GM23338 (cell line): Measurements from ENCODE around the gene GCLM. TPM values are rescaled to one million over a fixed set of nuclear protein-coding genes. Genes with fewer than 3 reads are reported as not detected.
"Not testable (repeated sequence)": the region's sequence is repeated elsewhere in the genome, so short reads cannot be mapped to it uniquely, and the experiment has no call there.

ENCODE experiments used
- ATAC-seq: fragments of 200-7000 bp; cut with Tn5 transposase; 3 replicates; pipeline ENCODE4 v1.9.1; 2020
- DNase-seq: peaks from one replicate; pipeline ENCODE4 v3.0.0-alpha.2; 2015; ENCODE audit warnings: low spot score
- H2AFZ ChIP-seq: fragments of 200-600 bp; sonication (generic); 2 replicates; pipeline ENCODE4 v1.8.0; 2016; ENCODE audit warnings: antibody characterized with exemption, mild to moderate bottlenecking, moderate library complexity
- H3F3A ChIP-seq: fragments of 200-600 bp; sonication (generic); replicated peaks from 2 replicates; pipeline ENCODE4 v1.8.0; 2017; ENCODE audit warnings: antibody characterized with exemption, mixed run types, low read depth
- H3K27ac ChIP-seq: fragments of 200-600 bp; sonication (generic); 2 replicates; pipeline ENCODE4 v1.6.1; 2016; ENCODE audit warnings: low read depth
- H3K27me3 ChIP-seq: fragments of 200-600 bp; sonication (generic); 2 replicates; pipeline ENCODE4 v1.8.0; 2016; ENCODE audit warnings: mild to moderate bottlenecking, mixed run types, moderate library complexity; ENCODE audit not compliant: insufficient read depth
- H3K36me3 ChIP-seq: fragments of 200-600 bp; sonication (generic); 2 replicates; pipeline ENCODE4 v1.8.0; 2016; ENCODE audit warnings: mild to moderate bottlenecking; ENCODE audit not compliant: insufficient read depth
- H3K4me1 ChIP-seq: fragments of 200-600 bp; sonication (generic); 2 replicates; pipeline ENCODE4 v1.8.0; 2016; ENCODE audit warnings: mild to moderate bottlenecking, moderate library complexity; ENCODE audit not compliant: insufficient read depth
- H3K4me2 ChIP-seq: fragments of 200-600 bp; sonication (generic); 2 replicates; pipeline ENCODE4 v1.7.1; 2017; ENCODE audit warnings: mixed run types
- H3K4me3 ChIP-seq: fragments of 200-600 bp; sonication (generic); 2 replicates; pipeline ENCODE4 v1.6.1; 2016; ENCODE audit warnings: mixed run types
- H3K79me2 ChIP-seq: fragments of 200-600 bp; sonication (generic); replicated peaks from 2 replicates; pipeline ENCODE4 v1.8.0; 2017; ENCODE audit warnings: mild to moderate bottlenecking; ENCODE audit not compliant: insufficient read depth
- H3K9me2 ChIP-seq: fragments of 200-600 bp; sonication (generic); 2 replicates; pipeline ENCODE4 v1.8.0; 2017; ENCODE audit not compliant: insufficient read depth
- H4K20me1 ChIP-seq: fragments of 200-600 bp; sonication (generic); replicated peaks from 2 replicates; pipeline ENCODE4 v1.8.0; 2017; ENCODE audit warnings: mild to moderate bottlenecking; ENCODE audit not compliant: insufficient read depth
- H3K27ac Mint-ChIP-seq: 2 replicates; pipeline ENCODE4 v1.8.0; 2020; ENCODE audit warnings: inconsistent platforms, mild to moderate bottlenecking, moderate library complexity, mixed read lengths
- H3K27me3 Mint-ChIP-seq: 3 replicates; pipeline ENCODE4 v1.8.0; 2022; ENCODE audit warnings: low read depth, mild to moderate bottlenecking, moderate library complexity, mixed read lengths, inconsistent platforms; ENCODE audit not compliant: insufficient read depth, poor library complexity
- H3K36me3 Mint-ChIP-seq: 3 replicates; pipeline ENCODE4 v1.8.0; 2021; ENCODE audit warnings: low read depth, mild to moderate bottlenecking, inconsistent platforms, moderate library complexity, mixed read lengths
- H3K4me1 Mint-ChIP-seq: 3 replicates; pipeline ENCODE4 v1.8.0; 2020; ENCODE audit warnings: mild to moderate bottlenecking, inconsistent platforms, mixed read lengths
- H3K4me3 Mint-ChIP-seq: 3 replicates; pipeline ENCODE4 v1.8.0; 2021; ENCODE audit warnings: moderate library complexity, mild to moderate bottlenecking, inconsistent platforms, mixed read lengths
- H3K9me3 Mint-ChIP-seq: 3 replicates; pipeline ENCODE4 v1.8.0; 2020; ENCODE audit warnings: moderate library complexity, mild to moderate bottlenecking, inconsistent platforms, mixed read lengths
- CTCF ChIP-seq, 2 experiments: fragments of 200-600 bp in 1 of 2; sonication (generic) in 1 of 2; conservative IDR thresholded peaks; 2 replicates each; pipeline versions ENCODE4 v1.5.1 to v1.6.1; 2016 to 2017; ENCODE audit warnings: antibody characterized with exemption in 2 of 2, low read depth in 2 of 2, mild to moderate bottlenecking in 2 of 2, moderate library complexity in 1 of 2
- EZH2phosphoT487 ChIP-seq: fragments of 200-600 bp; sonication (generic); IDR thresholded peaks from one replicate; pipeline ENCODE4 v1.8.1; 2018; ENCODE audit warnings: antibody characterized with exemption; ENCODE audit not compliant: unreplicated experiment
- ZNF114 ChIP-seq: fragments of 250-450 bp; sonication (Bioruptor Pico); IDR thresholded peaks from 2 replicates; pipeline ENCODE4 v1.5.0; 2020; ENCODE audit warnings: mild to moderate bottlenecking, moderate library complexity
- ZNF462 ChIP-seq: fragments of 250-450 bp; sonication (Bioruptor Pico); IDR thresholded peaks from 2 replicates; pipeline ENCODE4 v1.5.0; 2020; ENCODE audit warnings: mild to moderate bottlenecking, moderate library complexity
- polyA plus RNA-seq: library from polyadenylated mRNA; unstranded; fragments of >200 nt; fragmentation: Nextera tagmentation; extraction: Ambion mirVana; gene quantifications from 2 replicates; pipeline ENCODE4 v1.2.1, GENCODE V29; 2016
- total RNA-seq: library from RNA; depleted of rRNA; stranded (reverse); fragments of >200 nt; shearing (Covaris generic); gene quantifications from 2 replicates; pipeline ENCODE4 v1.2.3, GENCODE V29; 2014

Gene GCLM
- total and polyA plus RNA-seq, 2 experiments from 2014 or later, result 10.4 to 12.8 TPM

GRCh38 chr1:93947002-93947686 is 37.9 kb upstream of the GCLM start:
- not testable (repeated sequence) for H3K27ac Mint-ChIP-seq, H3K27me3 ChIP-seq, H2AFZ ChIP-seq, H3K4me1 ChIP-seq, DNase-seq, H3K79me2 ChIP-seq, H3F3A ChIP-seq, H3K27me3 Mint-ChIP-seq, H3K4me2 ChIP-seq, H3K27ac ChIP-seq, H3K4me1 Mint-ChIP-seq, H3K36me3 ChIP-seq, H3K4me3 Mint-ChIP-seq, H3K4me3 ChIP-seq, H4K20me1 ChIP-seq, ATAC-seq, H3K9me2 ChIP-seq
- Mint-ChIP-seq H3K9me3 (peaks cover 27% of the 10 kb centered on the region), H3K36me3 (peaks cover 12% of the 10 kb centered on the region)

GRCh38 chr1:93938461-93939145 is 29.4 kb upstream of the GCLM start:
- Histone ChIP-seq H3K4me3 (no peak overlapping the region), H3K36me3 (0 out of 2 replicates have a peak, but pooled peaks cover 2% of the 10 kb centered on the region), H3K9me2 (no peaks in the 10 kb centered on the region), H2AFZ (no peak overlapping the region), H3K4me2 (no peak overlapping the region), H3K79me2 (no peaks in the 10 kb centered on the region), H4K20me1 (no peaks in the 10 kb centered on the region), H3K27ac (no peak overlapping the region), H3K27me3 (no peaks in the 10 kb centered on the region), H3F3A (no peaks in the 10 kb centered on the region), H3K4me1 (no peaks in the 10 kb centered on the region)
- no peaks in the 10 kb centered on the region for H3K4me1 Mint-ChIP-seq
- no peak for DNase-seq
- no peaks in the 10 kb centered on the region for H3K36me3 Mint-ChIP-seq
- peaks cover 2% of the 10 kb centered on the region for H3K27me3 Mint-ChIP-seq
- no peak for ATAC-seq
- no peak for TF ChIP-seq EZH2phosphoT487
- TF ChIP-seq ZNF114 (CRISPR knock-in tag), result no peak
- TF ChIP-seq ZNF462 (CRISPR knock-in tag), result no peak
- no peak for TF ChIP-seq CTCF (conservative IDR thresholded peaks at IDR 0.05; ENCODE audit: low read depth in 2 of 2)
- H3K4me3 Mint-ChIP-seq, result no peak overlapping the region
- H3K27ac Mint-ChIP-seq, result no peak overlapping the region
- H3K9me3 Mint-ChIP-seq, result no peaks in the 10 kb centered on the region
